ENCODE results near the gene GTF2I. TPM values are rescaled to one million over a fixed set of nuclear protein-coding genes. Genes with fewer than 3 reads are reported as not detected.
A peak's percentile ranks its signal among the peaks of the same experiment; 100 is the strongest.
"Not testable (repeated sequence)": the region's sequence is repeated elsewhere in the genome, so short reads cannot be mapped to it uniquely, and the experiment has no call there.

The GTF2I gene
- polyA plus RNA-seq, 1 donor = 175 TPM

GRCh38 chr7:74781746-74782145 lies 124.2 kb downstream of the GTF2I start:
- not testable (repeated sequence) for DNase-seq

- not testable (repeated sequence) for DNase-seq
Observed at GRCh38 chr7:74783595-74783994, 126.1 kb downstream of the GTF2I start.

- peak; percentile 76 for DNase-seq
Observed at GRCh38 chr7:74788369-74789150, 131.0 kb downstream of the GTF2I start.

- DNase-seq = not testable (repeated sequence)
Observed at GRCh38 chr7:74789200-74789736, 131.8 kb downstream of the GTF2I start.

- DNase-seq = not testable (repeated sequence)
Observed at GRCh38 chr7:74797848-74798622, 140.5 kb downstream of the GTF2I start.

GRCh38 chr7:74798644-74799043 lies 141.1 kb downstream of the GTF2I start:
- DNase-seq = not testable (repeated sequence)

Other genes with a start within 250 kb of the GTF2I start
- 50.8 TPM for gene GTF2IRD1, start 203.8 kb upstream of the GTF2I start, polyA plus RNA-seq (ENCODE audit: insufficient read length)
- gene NCF1, start 116.3 kb downstream of the GTF2I start, polyA plus RNA-seq (ENCODE audit: insufficient read length) = 1.6 TPM
- 15.9 TPM for gene GTF2IRD2, start 193.9 kb downstream of the GTF2I start, polyA plus RNA-seq (ENCODE audit: insufficient read length)

All from hindlimb muscle (tissue), 1 donor.